GM10248 (cell line): Measurements from ENCODE around the gene ZNF160.

ENCODE experiments used
- CTCF ChIA-PET: fragments of 300-600 bp; sonication (Branson Sonifier 250); formaldehyde crosslinking; extraction: SDS; loops from one replicate; lab custom pipeline; 2021; ENCODE audit warnings: antibody characterized with exemption; lab: Yijun Ruan, JAX
- POLR2A ChIA-PET: fragments of 350-650 bp; sonication (Branson Sonifier 250); formaldehyde crosslinking; extraction: SDS; loops from one replicate; lab custom pipeline; 2020; ENCODE audit warnings: antibody characterized with exemption; lab: Yijun Ruan, JAX
- DNase-seq: peaks from one replicate; pipeline ENCODE4 v3.0.0; 2012; ENCODE audit errors: extremely low spot score
- CTCF ChIP-seq: IDR thresholded peaks from 2 replicates; pipeline ENCODE4 v1.5.1; 2012; ENCODE audit warnings: mild to moderate bottlenecking, low read depth; ENCODE audit errors: extremely low read depth, missing control alignments, control extremely low read depth

The ZNF160 gene

GRCh38 chr19:53103234-53104203 is at the start of gene ZNF160:
ZNF160 (minus strand) TSS chr19:53103422; CDS start chr19:53086276, 17,146 bp downstream.
- DNase-seq, result peak; percentile 100
- ChIA-PET CTCF (no interaction called here), POLR2A (no interaction called here)
- TF ChIP-seq CTCF, result no peak

- no peak for DNase-seq
- ChIA-PET POLR2A (no interaction called here), CTCF (no interaction called here)
- TF ChIP-seq CTCF, result no peak
Measured at GRCh38 chr19:53147645-53148044, 44.4 kb upstream of the ZNF160 start.

GRCh38 chr19:53140351-53140750 is 37.1 kb upstream of the ZNF160 start:
- no peak for TF ChIP-seq CTCF
- ChIA-PET POLR2A (no interaction called here), CTCF (no interaction called here)
- no peak for DNase-seq

- DNase-seq, result no peak
- ChIA-PET CTCF (no interaction called here), POLR2A (no interaction called here)
- TF ChIP-seq CTCF, result no peak
Measured at GRCh38 chr19:53136432-53136831, 33.2 kb upstream of the ZNF160 start.

DNA sequence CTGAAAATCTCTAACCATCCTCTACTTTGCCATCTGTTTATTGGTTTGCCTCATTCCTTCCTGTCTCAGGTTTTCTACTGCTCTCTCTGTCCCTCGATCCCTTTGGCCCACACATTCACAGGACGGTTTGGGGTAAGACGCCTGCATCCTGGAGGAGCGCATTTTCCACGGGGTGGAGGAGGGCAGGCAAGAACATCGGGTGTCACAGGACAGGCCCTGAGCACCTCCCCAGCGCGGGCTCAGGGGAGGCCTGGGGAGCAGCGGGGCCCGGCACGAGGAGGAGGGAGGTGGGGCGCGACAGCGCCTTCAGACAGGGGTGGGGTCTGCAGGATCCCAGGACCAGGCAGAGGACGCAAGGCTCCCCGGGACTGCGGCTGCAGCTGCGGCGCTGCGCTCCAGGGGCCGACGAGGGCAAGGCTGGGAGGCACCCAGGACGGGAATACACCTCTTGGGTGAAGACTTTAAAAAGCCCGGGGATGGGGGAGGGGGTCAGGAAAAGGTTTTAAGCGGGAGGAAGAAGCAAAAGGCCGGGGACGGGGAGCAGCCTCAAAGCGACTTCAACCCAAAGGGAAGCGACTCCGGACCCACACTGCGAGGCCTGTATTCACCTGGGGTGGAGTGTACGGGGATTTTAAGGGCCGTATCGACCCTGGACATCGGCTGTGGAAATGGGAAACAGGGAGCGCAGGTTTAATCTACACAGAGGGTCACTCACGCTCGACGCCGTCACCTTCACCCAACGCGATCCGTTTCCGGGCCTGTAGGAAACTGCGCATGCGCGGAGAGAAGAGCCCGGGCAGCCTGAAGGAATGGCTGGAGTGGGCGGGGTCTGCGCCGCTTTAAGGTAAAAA is 29.1 kb upstream of the ZNF160 start, which contains the start of gene ZNF415:
Gene ZNF415, minus strand, starts transcription at position 770 of the 851 bp plus-strand sequence. CDS start 10,234 bp downstream, outside the sequence.
- DNase-seq, result peak; percentile 69
- no peak for TF ChIP-seq CTCF
- CTCF ChIA-PET, result no interaction called here
- POLR2A ChIA-PET, result interaction anchor here (0.7 kb wide), 1 partner anchor 120 kb away, joined by 3 read pairs; no protein-coding TSS in a partner anchor

- DNase-seq, result no peak
- CTCF ChIA-PET, result no interaction called here
- POLR2A ChIA-PET, result interaction anchor here (0.7 kb wide), 1 partner anchor 121 kb away, joined by 3 read pairs; no protein-coding TSS in a partner anchor
- TF ChIP-seq CTCF, result no peak
Measured at GRCh38 chr19:53131727-53132126, 28.5 kb upstream of the ZNF160 start.
